ENCODE results near the gene LAMTOR2. TPM values are rescaled to one million over a fixed set of nuclear protein-coding genes. Genes with fewer than 3 reads are reported as not detected.

Gene LAMTOR2
- total RNA-seq, 1 donor from 2014 or later: 72.5 TPM

DNA sequence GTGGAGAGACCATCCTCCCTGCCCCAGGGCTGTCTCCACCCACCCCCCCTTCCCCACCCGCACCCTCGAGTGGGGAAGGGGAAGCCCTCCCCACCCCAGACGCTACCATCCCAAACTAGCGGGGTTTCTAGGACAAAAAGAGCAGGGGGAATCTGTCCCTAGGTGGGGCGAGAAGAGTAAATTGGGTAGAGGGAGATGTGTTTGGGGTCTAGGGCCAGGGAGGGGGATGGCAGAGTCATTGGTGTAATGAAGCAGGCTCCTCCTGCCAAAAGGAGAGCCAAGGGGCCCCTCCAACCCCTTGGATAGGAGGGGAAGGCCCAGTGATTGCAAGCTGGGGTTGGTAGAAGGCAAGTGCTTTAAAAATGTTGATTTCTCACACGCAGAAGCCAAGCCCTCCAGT, 17.7 kb downstream of the LAMTOR2 start:
- H3K4me1 Mint-ChIP-seq (ENCODE audit: low read depth): peaks cover 3% of the 10 kb centered on the region
- H3K27ac Mint-ChIP-seq: no peak overlapping the region
- intact Hi-C loops (cut with micrococcal nuclease): no loop called here
- H3K9me3 Mint-ChIP-seq: no peaks in the 10 kb centered on the region
- DNase-seq (ENCODE audit: low spot score): no peak
- no peak overlapping the region for H3K4me3 Mint-ChIP-seq (ENCODE audit: low read depth)
- H3K27me3 Mint-ChIP-seq (ENCODE audit: low read depth): peaks cover 14% of the 10 kb centered on the region
- H3K36me3 Mint-ChIP-seq (ENCODE audit: low read depth): no peaks in the 10 kb centered on the region

DNA sequence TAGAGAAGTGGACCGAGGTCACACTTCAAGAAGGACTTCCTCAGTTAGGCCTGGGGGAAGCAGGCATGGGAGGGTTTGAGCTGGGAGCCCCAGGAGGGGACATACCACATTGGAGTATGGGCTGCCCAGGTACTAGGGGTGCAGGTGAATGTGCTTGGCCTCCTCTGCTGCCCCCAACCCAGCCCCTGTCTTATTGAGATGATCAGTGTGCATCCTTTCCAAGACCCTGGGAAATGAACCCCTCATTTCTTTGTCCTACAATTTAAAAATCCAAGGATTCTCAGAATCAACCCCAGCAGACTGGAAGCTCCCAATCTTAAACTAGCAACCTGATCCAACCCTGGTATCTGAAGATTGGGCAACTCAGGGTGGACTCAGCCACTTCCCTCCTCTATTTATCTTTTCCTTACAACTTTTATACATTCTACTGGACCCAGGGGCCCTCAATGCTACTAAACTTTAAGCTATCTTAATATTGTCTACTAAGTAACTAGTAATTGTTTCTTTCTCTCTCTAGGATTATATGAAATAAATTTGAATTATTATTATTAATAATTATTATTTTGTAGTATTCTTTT, 18.6 kb downstream of the LAMTOR2 start:
- no peak overlapping the region for H3K27ac Mint-ChIP-seq
- H3K4me1 Mint-ChIP-seq (ENCODE audit: low read depth): peaks cover 3% of the 10 kb centered on the region
- H3K9me3 Mint-ChIP-seq: no peaks in the 10 kb centered on the region
- intact Hi-C loops (cut with micrococcal nuclease): no loop called here
- peaks cover 19% of the 10 kb centered on the region for H3K27me3 Mint-ChIP-seq (ENCODE audit: low read depth)
- DNase-seq (ENCODE audit: low spot score): no peak
- no peak overlapping the region for H3K4me3 Mint-ChIP-seq (ENCODE audit: low read depth)
- no peaks in the 10 kb centered on the region for H3K36me3 Mint-ChIP-seq (ENCODE audit: low read depth)

DNA sequence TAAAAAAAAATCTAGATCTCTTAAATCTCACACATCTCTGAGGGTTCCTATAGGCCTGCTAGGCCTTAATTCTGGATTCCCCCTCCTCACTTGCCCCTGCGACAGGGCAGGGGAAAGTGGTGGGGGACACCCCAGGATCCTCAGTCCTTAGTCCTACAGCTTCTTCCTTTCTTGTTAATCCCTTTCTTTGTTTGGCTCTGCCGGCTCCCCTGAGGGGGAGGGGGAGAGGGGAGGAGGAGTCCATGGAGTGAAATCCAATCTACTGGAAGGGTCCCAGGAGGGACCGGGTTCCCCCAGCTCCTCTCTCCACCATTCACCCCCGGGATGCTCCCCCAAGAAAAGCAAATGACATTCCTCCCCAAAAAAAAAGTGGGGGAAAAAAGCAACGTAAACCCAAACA, 19.2 kb downstream of the LAMTOR2 start:
- Mint-ChIP-seq H3K4me3 (ENCODE audit: low read depth) (no peak overlapping the region), H3K4me1 (ENCODE audit: low read depth) (peaks cover 3% of the 10 kb centered on the region), H3K27me3 (ENCODE audit: low read depth) (peaks cover 23% of the 10 kb centered on the region), H3K36me3 (ENCODE audit: low read depth) (no peaks in the 10 kb centered on the region), H3K9me3 (no peaks in the 10 kb centered on the region), H3K27ac (no peak overlapping the region)
- intact Hi-C loops (cut with micrococcal nuclease): no loop called here
- DNase-seq (ENCODE audit: low spot score): no peak

DNA sequence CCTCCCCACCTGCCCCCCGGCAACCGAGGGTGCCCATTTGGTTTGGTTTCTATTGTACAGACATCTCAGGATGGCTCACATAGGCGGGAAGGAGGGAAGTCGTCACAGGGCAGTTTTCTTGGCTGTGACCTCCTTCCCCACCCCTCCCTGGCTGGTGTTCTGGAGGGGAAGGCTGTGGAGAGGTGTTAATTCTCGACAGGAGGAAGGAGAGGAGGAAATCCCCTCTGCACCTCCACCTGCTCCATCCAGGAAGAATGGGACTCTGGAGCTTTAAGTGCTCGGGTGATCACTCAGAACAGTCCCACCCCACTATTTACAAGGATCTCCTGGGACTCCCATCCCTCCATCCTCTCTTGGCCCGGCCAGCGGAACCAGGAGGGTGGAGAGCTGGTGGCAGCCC, 20.1 kb downstream of the LAMTOR2 start:
- Mint-ChIP-seq H3K9me3 (no peaks in the 10 kb centered on the region), H3K27ac (no peak overlapping the region), H3K4me1 (ENCODE audit: low read depth) (peaks cover 3% of the 10 kb centered on the region), H3K27me3 (ENCODE audit: low read depth) (peaks cover 30% of the 10 kb centered on the region), H3K4me3 (ENCODE audit: low read depth) (no peak overlapping the region), H3K36me3 (ENCODE audit: low read depth) (no peaks in the 10 kb centered on the region)
- intact Hi-C loops (cut with micrococcal nuclease): no loop called here
- no peak for DNase-seq (ENCODE audit: low spot score)

DNA sequence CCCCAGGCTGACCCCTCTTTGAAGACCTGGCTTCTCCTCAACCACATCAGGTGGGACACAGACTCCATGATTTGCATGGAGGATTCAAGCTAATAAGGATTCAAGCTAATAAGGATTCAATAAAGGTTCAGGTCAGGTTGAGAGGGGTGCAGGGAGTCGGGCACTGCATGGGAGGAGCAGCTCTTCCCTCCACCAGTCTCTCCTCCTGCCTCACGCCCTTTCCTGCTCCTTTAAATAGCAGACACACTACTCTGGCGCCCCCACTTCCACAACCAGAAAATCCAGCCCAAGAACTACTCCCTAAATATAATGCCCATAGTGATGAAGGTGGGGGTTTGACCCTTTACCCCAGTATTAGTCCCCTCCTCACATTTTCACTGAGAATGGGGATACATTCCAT, 20.6 kb downstream of the LAMTOR2 start:
- H3K27ac Mint-ChIP-seq: no peak overlapping the region
- no peak overlapping the region for H3K4me3 Mint-ChIP-seq (ENCODE audit: low read depth)
- no peaks in the 10 kb centered on the region for H3K9me3 Mint-ChIP-seq
- H3K36me3 Mint-ChIP-seq (ENCODE audit: low read depth): no peaks in the 10 kb centered on the region
- peaks cover 34% of the 10 kb centered on the region for H3K27me3 Mint-ChIP-seq (ENCODE audit: low read depth)
- DNase-seq (ENCODE audit: low spot score): no peak
- peaks cover 3% of the 10 kb centered on the region for H3K4me1 Mint-ChIP-seq (ENCODE audit: low read depth)
- intact Hi-C loops (cut with micrococcal nuclease): no loop called here

DNA sequence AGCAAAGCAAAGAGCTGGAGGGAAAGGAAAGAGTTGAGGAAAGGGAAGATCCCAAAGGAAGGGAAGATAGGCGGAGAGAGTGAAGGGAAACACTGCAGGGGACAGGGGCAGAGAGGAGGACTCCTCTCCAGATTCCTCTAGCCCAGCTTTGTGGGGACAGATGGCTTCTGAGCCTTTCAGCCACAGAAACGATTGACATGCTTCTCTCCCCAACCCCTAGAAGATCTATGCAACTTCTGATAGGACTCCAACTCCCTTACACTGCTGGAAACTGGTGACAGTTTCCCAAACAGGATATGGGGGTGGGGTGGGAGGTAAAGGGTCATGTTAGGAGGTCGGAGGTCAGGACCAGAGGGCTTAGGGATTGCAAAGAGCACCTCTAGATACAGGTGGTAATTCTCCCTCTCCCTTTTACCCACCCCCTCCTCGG, 21.2 kb downstream of the LAMTOR2 start:
- intact Hi-C loops (cut with micrococcal nuclease): no loop called here
- DNase-seq (ENCODE audit: low spot score): no peak
- no peaks in the 10 kb centered on the region for H3K9me3 Mint-ChIP-seq
- H3K4me3 Mint-ChIP-seq (ENCODE audit: low read depth): no peak overlapping the region
- peaks cover 3% of the 10 kb centered on the region for H3K4me1 Mint-ChIP-seq (ENCODE audit: low read depth)
- no peaks in the 10 kb centered on the region for H3K36me3 Mint-ChIP-seq (ENCODE audit: low read depth)
- H3K27ac Mint-ChIP-seq: no peak overlapping the region
- peaks cover 37% of the 10 kb centered on the region for H3K27me3 Mint-ChIP-seq (ENCODE audit: low read depth)

DNA sequence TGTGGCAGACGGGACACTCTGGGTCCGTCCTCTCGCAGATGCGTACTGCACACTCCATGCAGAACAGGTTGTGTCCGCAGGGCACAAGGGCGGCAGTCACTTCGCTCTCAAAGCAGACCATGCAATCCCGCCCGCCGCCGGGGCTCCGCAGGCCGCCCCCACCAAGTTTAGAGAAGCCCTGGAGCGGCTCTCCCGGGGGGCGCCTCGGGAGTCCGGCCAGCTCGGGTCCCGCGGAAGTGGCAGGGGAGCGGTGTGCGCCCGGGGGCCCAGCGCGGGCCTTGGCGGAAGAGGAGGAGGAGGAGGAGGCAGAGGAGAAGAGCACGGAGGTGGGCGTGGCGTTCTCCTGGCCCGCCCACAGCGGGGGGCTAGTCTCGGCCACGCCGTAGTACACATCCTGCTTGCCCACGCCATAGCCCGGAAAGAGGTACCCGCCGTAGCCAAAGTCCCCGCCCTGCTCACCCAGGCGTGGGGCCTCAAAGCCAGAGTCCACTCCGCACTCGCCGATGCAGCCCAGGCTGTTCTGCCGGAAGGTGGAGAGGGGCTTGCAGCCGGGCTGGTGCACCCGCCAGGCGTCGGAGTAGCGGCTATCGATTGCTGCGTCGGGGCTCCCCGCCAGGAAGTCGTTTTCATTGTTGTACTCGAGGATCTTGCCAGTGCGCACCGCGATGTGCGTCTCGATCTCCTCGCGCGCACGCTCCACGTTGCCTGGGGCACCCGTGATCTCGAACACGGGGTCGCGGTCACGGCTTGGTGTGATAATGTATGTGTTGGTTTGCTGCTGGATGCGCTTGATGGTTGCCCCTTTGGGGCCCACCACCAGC, 22.2 kb downstream of the LAMTOR2 start:
- DNase-seq (ENCODE audit: low spot score): no peak
- H3K27ac Mint-ChIP-seq: no peak overlapping the region
- H3K9me3 Mint-ChIP-seq: no peaks in the 10 kb centered on the region
- no peak overlapping the region for H3K4me3 Mint-ChIP-seq (ENCODE audit: low read depth)
- H3K27me3 Mint-ChIP-seq (ENCODE audit: low read depth): peaks cover 43% of the 10 kb centered on the region
- H3K4me1 Mint-ChIP-seq (ENCODE audit: low read depth): peaks cover 3% of the 10 kb centered on the region
- intact Hi-C loops (cut with micrococcal nuclease): no loop called here
- H3K36me3 Mint-ChIP-seq (ENCODE audit: low read depth): no peaks in the 10 kb centered on the region

DNA sequence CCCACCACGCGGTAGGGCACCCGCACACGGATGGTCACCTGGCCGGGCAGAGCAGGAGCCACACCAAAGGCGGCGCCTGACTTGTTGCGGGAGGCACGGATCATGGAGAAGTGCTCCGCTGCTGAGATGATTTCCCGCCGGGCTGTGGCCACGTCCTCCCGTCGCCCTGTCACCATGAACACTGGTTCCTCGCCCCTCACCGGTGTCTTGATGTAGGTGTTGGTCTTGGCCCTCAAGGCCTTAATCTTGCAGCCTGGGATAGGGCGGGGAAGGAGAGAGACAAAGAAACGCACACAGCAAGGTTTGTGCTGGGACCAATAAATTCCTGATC, 22.8 kb downstream of the LAMTOR2 start:
- H3K36me3 Mint-ChIP-seq (ENCODE audit: low read depth): no peaks in the 10 kb centered on the region
- intact Hi-C loops (cut with micrococcal nuclease): no loop called here
- H3K4me1 Mint-ChIP-seq (ENCODE audit: low read depth): peaks cover 3% of the 10 kb centered on the region
- peaks cover 44% of the 10 kb centered on the region for H3K27me3 Mint-ChIP-seq (ENCODE audit: low read depth)
- no peak for DNase-seq (ENCODE audit: low spot score)
- H3K4me3 Mint-ChIP-seq (ENCODE audit: low read depth): no peak overlapping the region
- H3K9me3 Mint-ChIP-seq: no peaks in the 10 kb centered on the region
- no peak overlapping the region for H3K27ac Mint-ChIP-seq

DNA sequence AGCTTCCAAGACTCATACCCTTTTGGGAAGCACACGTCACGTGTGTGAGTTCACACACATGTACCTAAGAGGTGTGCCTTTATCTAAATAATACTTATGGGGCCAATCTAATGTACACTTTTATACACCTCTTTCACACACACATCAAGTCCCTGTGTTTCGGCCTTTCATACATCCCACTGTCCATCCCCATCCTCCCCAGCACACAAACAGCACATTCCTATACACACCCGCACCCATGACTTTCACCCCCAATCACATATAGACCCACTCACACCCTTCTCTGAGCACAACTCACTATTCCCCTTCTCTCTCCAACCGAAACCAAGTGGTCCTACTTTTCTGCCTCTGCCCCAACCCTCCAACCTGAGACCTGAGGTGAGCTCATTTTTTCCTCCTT, 24.1 kb downstream of the LAMTOR2 start:
- Mint-ChIP-seq H3K27me3 (ENCODE audit: low read depth) (peaks cover 52% of the 10 kb centered on the region), H3K36me3 (ENCODE audit: low read depth) (no peaks in the 10 kb centered on the region), H3K9me3 (no peaks in the 10 kb centered on the region), H3K4me3 (ENCODE audit: low read depth) (no peak overlapping the region), H3K4me1 (ENCODE audit: low read depth) (peaks cover 7% of the 10 kb centered on the region), H3K27ac (no peak overlapping the region)
- intact Hi-C loops (cut with micrococcal nuclease): no loop called here
- no peak for DNase-seq (ENCODE audit: low spot score)

DNA sequence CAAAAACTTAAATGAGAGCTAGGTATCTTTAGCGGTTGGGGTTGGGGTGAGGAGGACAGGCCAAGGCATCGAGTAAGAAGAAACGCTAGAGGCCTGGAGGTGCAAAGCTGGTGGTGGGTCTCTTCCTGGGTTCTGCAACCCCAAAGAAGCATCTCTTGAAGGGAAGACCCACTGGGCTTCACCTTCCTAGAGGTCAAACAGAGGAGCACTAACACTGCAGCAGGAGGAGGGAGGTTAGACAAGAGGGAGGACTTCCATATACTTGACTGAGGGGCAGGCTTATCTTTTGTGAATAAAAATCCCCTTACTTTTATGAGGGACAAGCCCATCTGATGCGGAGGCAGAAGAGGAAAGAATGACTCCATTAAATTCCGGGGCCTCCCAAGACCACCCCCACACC, 25.2 kb downstream of the LAMTOR2 start:
- intact Hi-C loops (cut with micrococcal nuclease): no loop called here
- Mint-ChIP-seq H3K4me3 (ENCODE audit: low read depth) (peak overlapping the region; percentile 31), H3K27ac (no peak overlapping the region), H3K27me3 (ENCODE audit: low read depth) (peaks cover 60% of the 10 kb centered on the region), H3K36me3 (ENCODE audit: low read depth) (no peaks in the 10 kb centered on the region), H3K4me1 (ENCODE audit: low read depth) (peaks cover 7% of the 10 kb centered on the region), H3K9me3 (no peaks in the 10 kb centered on the region)
- no peak for DNase-seq (ENCODE audit: low spot score)

DNA sequence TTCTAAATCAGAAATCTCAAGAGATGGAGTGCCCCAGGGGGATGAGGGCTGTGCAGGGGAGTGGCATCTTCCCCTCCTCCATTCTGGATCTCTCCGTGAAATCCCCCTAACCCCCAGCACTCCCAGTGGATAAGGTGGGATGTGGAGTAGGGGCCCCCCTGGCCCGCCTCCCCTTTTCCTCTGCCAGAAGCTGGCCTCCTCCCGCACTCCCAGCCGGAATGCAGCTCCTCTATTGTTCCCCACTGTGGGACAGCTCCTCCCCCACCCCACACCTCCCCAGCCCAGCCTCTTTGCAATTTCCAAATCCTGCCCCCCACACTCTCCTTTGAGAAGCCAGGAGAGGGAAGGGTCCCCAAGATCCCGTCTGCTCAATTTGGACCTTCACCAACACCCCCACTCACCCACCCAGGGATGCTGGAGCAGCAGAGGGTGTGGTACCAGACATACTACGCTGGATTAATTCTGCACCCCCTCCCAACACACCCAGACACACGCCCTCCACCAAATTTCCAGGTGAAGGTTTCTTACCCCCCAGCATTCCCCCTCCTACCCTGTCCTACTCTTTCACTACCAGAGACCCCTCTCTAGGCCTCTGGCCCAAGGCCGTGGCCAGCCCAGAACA, 25.8 kb downstream of the LAMTOR2 start:
- Mint-ChIP-seq H3K4me1 (ENCODE audit: low read depth) (peaks cover 7% of the 10 kb centered on the region), H3K27ac (no peak overlapping the region), H3K9me3 (no peaks in the 10 kb centered on the region), H3K36me3 (ENCODE audit: low read depth) (no peaks in the 10 kb centered on the region), H3K4me3 (ENCODE audit: low read depth) (no peak overlapping the region), H3K27me3 (ENCODE audit: low read depth) (peaks cover 62% of the 10 kb centered on the region)
- intact Hi-C loops (cut with micrococcal nuclease): no loop called here
- DNase-seq (ENCODE audit: low spot score): no peak

DNA sequence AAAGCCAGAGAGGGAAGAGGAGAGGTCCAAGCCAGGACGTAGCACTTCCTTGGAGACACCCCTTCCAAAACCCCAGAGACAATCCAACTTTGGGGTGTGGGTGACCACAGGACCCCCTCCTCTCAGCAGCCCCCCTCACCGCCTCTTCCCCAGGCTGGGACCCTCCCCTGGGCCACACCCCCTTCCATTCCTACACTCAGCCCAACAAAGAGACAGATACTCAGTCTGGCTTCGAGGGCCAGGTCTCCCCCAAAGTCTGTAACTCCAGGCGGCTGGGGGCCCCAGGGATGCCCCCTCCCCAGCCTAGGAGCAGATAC, 26.2 kb downstream of the LAMTOR2 start:
- Mint-ChIP-seq H3K4me1 (ENCODE audit: low read depth) (peaks cover 4% of the 10 kb centered on the region), H3K27me3 (ENCODE audit: low read depth) (peaks cover 61% of the 10 kb centered on the region), H3K4me3 (ENCODE audit: low read depth) (peak overlapping the region; percentile 69), H3K27ac (no peak overlapping the region), H3K9me3 (no peaks in the 10 kb centered on the region), H3K36me3 (ENCODE audit: low read depth) (no peaks in the 10 kb centered on the region)
- DNase-seq (ENCODE audit: low spot score): no peak
- intact Hi-C loops (cut with micrococcal nuclease): no loop called here

DNA sequence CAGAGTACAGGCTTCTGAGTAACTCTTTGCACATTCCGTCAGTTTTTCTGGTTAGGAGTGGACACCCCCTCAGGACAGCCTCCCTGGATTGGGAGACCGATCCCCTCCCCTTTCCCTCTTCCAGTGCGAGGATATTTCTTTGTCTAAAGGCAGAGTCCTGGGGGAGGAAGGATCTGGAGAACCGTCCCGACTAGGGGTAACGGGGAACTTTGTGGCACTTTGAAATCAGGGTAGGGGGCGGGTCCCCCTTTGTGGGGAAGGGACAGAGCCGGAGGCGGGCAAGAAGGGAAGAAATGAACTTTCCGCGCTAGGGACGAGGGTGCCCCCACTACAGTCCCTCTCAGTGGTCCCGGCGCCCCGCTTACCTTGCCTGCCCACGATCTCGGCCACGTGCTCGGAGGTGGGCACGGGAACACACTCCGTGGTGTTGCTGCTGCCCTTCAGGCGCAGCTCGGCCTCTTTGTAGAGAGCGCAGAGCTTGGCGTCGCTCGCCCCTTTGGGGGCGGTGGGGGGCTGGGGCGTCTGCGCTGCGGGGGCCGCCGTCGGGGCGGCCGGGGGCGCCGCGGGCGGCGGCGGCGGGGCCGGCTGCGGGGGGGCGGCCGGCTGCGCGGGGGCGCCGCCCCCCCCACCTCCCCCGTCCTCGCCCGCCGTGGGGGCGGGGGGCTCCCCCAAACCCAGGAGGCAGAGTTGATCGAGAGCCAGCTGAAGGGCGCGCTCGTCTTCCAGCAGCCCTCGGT, 26.8 kb downstream of the LAMTOR2 start:
- Mint-ChIP-seq H3K36me3 (ENCODE audit: low read depth) (no peaks in the 10 kb centered on the region), H3K4me1 (ENCODE audit: low read depth) (peaks cover 4% of the 10 kb centered on the region), H3K27me3 (ENCODE audit: low read depth) (peaks cover 65% of the 10 kb centered on the region), H3K9me3 (no peaks in the 10 kb centered on the region), H3K4me3 (ENCODE audit: low read depth) (peak overlapping the region; percentile 85), H3K27ac (no peak overlapping the region)
- DNase-seq (ENCODE audit: low spot score): no peak
- intact Hi-C loops (cut with micrococcal nuclease): no loop called here
